ENCODE data around the gene REXO4. TPM values are rescaled to one million over a fixed set of nuclear protein-coding genes. Genes with fewer than 3 reads are reported as not detected.

The REXO4 gene
- total and polyA plus RNA-seq, 4 experiments from 2014 or later = 10.7 to 39.0 (median 32.0) TPM

DNA sequence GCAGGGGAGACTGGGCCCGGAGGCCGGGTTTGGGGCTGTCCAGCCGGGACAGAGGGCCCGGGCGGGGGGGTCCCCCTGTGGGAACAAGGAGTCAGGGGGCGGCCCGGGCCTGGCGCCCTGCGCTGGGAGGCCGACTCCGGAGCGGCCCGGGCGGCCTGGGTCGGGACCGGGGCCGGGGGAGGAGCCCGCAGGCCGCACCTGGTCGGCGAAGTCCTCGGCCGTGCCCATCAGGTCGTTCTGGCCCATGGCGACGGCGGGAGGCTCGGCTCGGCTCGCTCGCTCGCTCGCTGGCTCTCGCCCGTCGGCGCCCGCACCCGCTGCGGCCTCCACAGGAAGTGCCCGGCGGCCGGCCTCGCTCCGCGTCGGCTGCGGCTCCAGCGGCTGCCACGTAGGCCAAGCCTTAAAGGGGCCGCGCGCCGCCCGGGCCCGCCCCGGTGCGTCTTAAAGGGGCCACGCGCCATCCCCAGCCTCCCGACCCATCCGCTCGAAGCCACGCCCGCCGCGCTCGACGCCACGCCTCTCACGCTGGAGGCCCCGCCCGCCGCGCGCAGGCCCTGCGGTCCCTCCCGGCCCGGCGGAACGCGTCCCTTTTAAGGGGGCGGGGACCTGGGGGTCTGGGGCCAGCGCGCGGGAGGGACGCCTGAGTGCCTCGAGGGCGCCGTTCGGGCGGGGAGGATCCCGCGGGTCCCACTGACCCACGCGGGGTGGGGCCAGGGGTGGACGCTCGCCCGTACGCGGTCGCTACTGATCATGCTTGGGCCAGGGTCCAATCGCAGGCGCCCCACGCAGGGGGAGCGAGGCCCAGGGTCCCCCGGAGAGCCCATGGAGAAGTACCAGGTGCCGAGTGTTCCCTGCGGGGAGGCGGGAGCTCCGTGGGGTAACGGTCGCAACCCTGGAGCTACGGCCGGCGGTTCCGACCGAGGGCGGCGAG lies 41.8 kb downstream of the REXO4 start, which contains the start of the genes STKLD1 and SURF4:
TSS of gene STKLD1 (plus strand) at position 643 of the 931 bp plus-strand sequence. CDS start at position 751, 108 bp downstream.
TSS of gene SURF4 (minus strand) at position 337 of the 931 bp plus-strand sequence. CDS start at position 246, 91 bp downstream.
- Mint-ChIP-seq H3K4me1 (peaks cover 27 to 40% (median 35%) of the 10 kb centered on the region in 4 donors), H3K9me3 (no peaks in the 10 kb centered on the region), H3K36me3 (peaks cover 0 to 17% of the 10 kb centered on the region in 2 donors), H3K4me3 (peak within 1 kb of the TSS; percentile 89 to 97 (median 92)), H3K27ac (peak within 1 kb of the TSS; percentile 82 to 98 (median 96)), H3K27me3 (no peaks in the 10 kb centered on the region)
- peak; percentile 89 to 95 (median 92) for DNase-seq
- H3K4me1 ChIP-seq (ENCODE audit: insufficient read depth, low read length) = peaks cover 45% of the 10 kb centered on the region
- no peaks in the 10 kb centered on the region for H3K27me3 ChIP-seq (ENCODE audit: insufficient read depth, low read length)
- peak within 1 kb of the TSS; percentile 59 to 72 for H3K4me3 ChIP-seq (ENCODE audit: low read length in 2 of 2)
- ChIA-PET POLR2A (ENCODE audit: partially characterized antibody) (interaction anchor here (0.8 to 18.7 kb wide), 8 partner anchors 9 to 103 kb away, joined by 3 to 437 read pairs (median 4); partner anchors contain the start of genes MED22, RPL7A, SLC2A6 and SURF1), CTCF (ENCODE audit: partially characterized antibody) (interaction anchor here (0.6 to 5.5 kb wide), 4 partner anchors 18 to 190 kb away, joined by 3 to 51 read pairs (median 4); partner anchors contain the start of genes SURF1 and SURF2)
- intact Hi-C loops (cut with micrococcal nuclease) = loop anchor here (1.0 kb wide), 4 partner anchors 20 to 42 kb away; partner anchors contain the start of genes MED22, REXO4, RPL7A and SURF1
- no peaks in the 10 kb centered on the region for H3K9me3 ChIP-seq (ENCODE audit: control insufficient read depth in 1 of 2, low read length in 2 of 2)
- peak within 1 kb of the TSS; percentile 89 for H3K27ac ChIP-seq (ENCODE audit: low read depth, low read length)
- peaks cover 4% of the 10 kb centered on the region for H3K36me3 ChIP-seq (ENCODE audit: insufficient read depth, low read length)

GRCh38 chr9:133375116-133375723 lies 42.6 kb downstream of the REXO4 start:
- peaks cover 53% of the 10 kb centered on the region for H3K4me1 ChIP-seq (ENCODE audit: insufficient read depth, low read length)
- H3K9me3 ChIP-seq (ENCODE audit: control insufficient read depth in 1 of 2, low read length in 2 of 2) = no peaks in the 10 kb centered on the region
- peaks cover 4% of the 10 kb centered on the region for H3K36me3 ChIP-seq (ENCODE audit: insufficient read depth, low read length)
- no peaks in the 10 kb centered on the region for H3K27me3 ChIP-seq (ENCODE audit: insufficient read depth, low read length)
- peak overlapping the region; percentile 89 to 97 (median 92) for H3K4me3 Mint-ChIP-seq
- H3K4me1 Mint-ChIP-seq = peaks cover 34 to 48% (median 43%) of the 10 kb centered on the region in 4 donors
- ChIA-PET CTCF (ENCODE audit: partially characterized antibody) (interaction anchor here (0.6 to 5.5 kb wide), 6 partner anchors 19 to 242 kb away, joined by 3 to 52 read pairs (median 4); partner anchors contain the start of genes RPL7A, SURF1 and SURF2), POLR2A (ENCODE audit: partially characterized antibody) (interaction anchor here (0.6 to 18.7 kb wide), 4 partner anchors 12 to 35 kb away, joined by 3 to 437 read pairs (median 5); partner anchors contain the start of genes MED22, RPL7A, SURF1 and SURF2)
- H3K4me3 ChIP-seq (ENCODE audit: low read length in 2 of 2) = peak overlapping the region; percentile 59 to 72
- intact Hi-C loops (cut with micrococcal nuclease) = no loop called here
- H3K27ac ChIP-seq (ENCODE audit: low read depth, low read length) = peak overlapping the region; percentile 89
- no peaks in the 10 kb centered on the region for H3K9me3 Mint-ChIP-seq
- peak overlapping the region; percentile 82 to 98 (median 96) for H3K27ac Mint-ChIP-seq
- H3K27me3 Mint-ChIP-seq = no peaks in the 10 kb centered on the region
- DNase-seq = peak in 2 of 5 donors; percentile 20 to 44
- H3K36me3 Mint-ChIP-seq = peaks cover 0 to 23% of the 10 kb centered on the region in 2 donors

DNA sequence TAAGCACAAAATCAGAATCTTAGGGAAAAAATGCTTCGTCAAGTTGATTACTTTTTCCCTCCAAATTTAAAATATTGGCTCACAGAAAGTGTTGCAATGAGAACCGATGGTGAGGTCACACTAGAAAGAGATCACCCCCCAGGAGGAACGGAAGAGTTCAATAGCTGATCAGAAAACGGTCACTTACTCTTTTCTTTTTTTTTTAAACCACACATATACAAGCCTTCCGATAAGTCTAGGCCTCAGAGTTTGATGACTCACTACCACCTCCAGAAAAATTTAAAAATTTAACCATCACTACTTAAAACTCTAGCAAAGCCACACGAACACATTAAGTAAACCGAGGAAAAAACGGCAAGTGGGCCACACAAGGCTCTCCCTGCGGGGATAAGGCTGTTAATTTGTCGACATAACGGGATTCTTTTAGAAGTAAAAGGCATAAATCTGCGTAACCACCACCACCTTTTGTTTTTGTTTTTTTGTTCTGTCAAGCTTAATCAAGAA lies 43.1 kb downstream of the REXO4 start:
- Histone ChIP-seq H3K27ac (ENCODE audit: low read depth, low read length) (peak overlapping the region; percentile 89), H3K27me3 (ENCODE audit: insufficient read depth, low read length) (no peaks in the 10 kb centered on the region), H3K4me1 (ENCODE audit: insufficient read depth, low read length) (peaks cover 58% of the 10 kb centered on the region), H3K9me3 (ENCODE audit: control insufficient read depth in 1 of 2, low read length in 2 of 2) (no peaks in the 10 kb centered on the region), H3K4me3 (ENCODE audit: low read length in 2 of 2) (peak overlapping the region; percentile 59 to 72), H3K36me3 (ENCODE audit: insufficient read depth, low read length) (peaks cover 6% of the 10 kb centered on the region)
- Mint-ChIP-seq H3K4me1 (peaks cover 40 to 54% (median 49%) of the 10 kb centered on the region in 4 donors), H3K27me3 (no peaks in the 10 kb centered on the region), H3K4me3 (peak overlapping the region; percentile 89 to 97 (median 92)), H3K9me3 (no peaks in the 10 kb centered on the region), H3K27ac (peak overlapping the region; percentile 82 to 98 (median 96)), H3K36me3 (peaks cover 0 to 27% of the 10 kb centered on the region in 2 donors)
- intact Hi-C loops (cut with micrococcal nuclease) = no loop called here
- DNase-seq = peak; percentile 38 to 75 (median 40)
- POLR2A ChIA-PET (ENCODE audit: partially characterized antibody) = interaction anchor here (0.6 to 18.7 kb wide), 5 partner anchors 12 to 44 kb away, joined by 3 to 437 read pairs (median 3); partner anchors contain the start of genes MED22, RPL7A, SURF1 and SURF2
- CTCF ChIA-PET (ENCODE audit: partially characterized antibody) = interaction anchor here (1.0 to 5.5 kb wide), 6 partner anchors 19 to 242 kb away, joined by 3 to 52 read pairs (median 10); partner anchors contain the start of genes RPL7A, SURF1 and SURF2

GRCh38 chr9:133372144-133372543 lies 45.7 kb downstream of the REXO4 start:
- Mint-ChIP-seq H3K4me1 (peaks cover 54 to 79% (median 65%) of the 10 kb centered on the region in 4 donors), H3K9me3 (no peaks in the 10 kb centered on the region), H3K36me3 (peaks cover 4 to 39% of the 10 kb centered on the region in 2 donors), H3K27ac (peak overlapping the region; percentile 82 to 97 (median 91)), H3K4me3 (peak overlapping the region; percentile 61 to 88 (median 78)), H3K27me3 (no peaks in the 10 kb centered on the region)
- Histone ChIP-seq H3K27ac (ENCODE audit: low read depth, low read length) (peak overlapping the region; percentile 85), H3K4me1 (ENCODE audit: insufficient read depth, low read length) (peaks cover 84% of the 10 kb centered on the region), H3K27me3 (ENCODE audit: insufficient read depth, low read length) (no peaks in the 10 kb centered on the region), H3K4me3 (ENCODE audit: low read length in 2 of 2) (peak overlapping the region; percentile 41 to 43), H3K36me3 (ENCODE audit: insufficient read depth, low read length) (peaks cover 25% of the 10 kb centered on the region), H3K9me3 (ENCODE audit: control insufficient read depth in 1 of 2, low read length in 2 of 2) (no peaks in the 10 kb centered on the region)
- intact Hi-C loops (cut with micrococcal nuclease) = no loop called here
- ChIA-PET CTCF (ENCODE audit: partially characterized antibody) (interaction anchor here (1.1 to 5.5 kb wide), 11 partner anchors 10 to 191 kb away, joined by 3 to 52 read pairs (median 15); partner anchors contain the start of genes SURF1 and SURF2), POLR2A (ENCODE audit: partially characterized antibody) (interaction anchor here (0.9 to 18.7 kb wide), 8 partner anchors 10 to 329 kb away, joined by 3 to 437 read pairs (median 5); partner anchors contain the start of genes MED22, RPL7A, SURF1 and SURF2)
- DNase-seq = peak in 1 of 5 donors; percentile 23

GRCh38 chr9:133371261-133371711 lies 46.5 kb downstream of the REXO4 start:
- H3K4me3 ChIP-seq (ENCODE audit: low read length in 2 of 2) = peak overlapping the region; percentile 41 to 43
- peaks cover 33% of the 10 kb centered on the region for H3K36me3 ChIP-seq (ENCODE audit: insufficient read depth, low read length)
- Mint-ChIP-seq H3K27ac (peak overlapping the region; percentile 82 to 99 (median 96)), H3K4me1 (peaks cover 54 to 82% (median 65%) of the 10 kb centered on the region in 4 donors), H3K4me3 (peak overlapping the region; percentile 65 to 88 (median 81)), H3K36me3 (peaks cover 7 to 40% of the 10 kb centered on the region in 2 donors), H3K27me3 (no peaks in the 10 kb centered on the region), H3K9me3 (no peaks in the 10 kb centered on the region)
- peak; percentile 64 to 92 (median 71) for DNase-seq
- H3K27ac ChIP-seq (ENCODE audit: low read depth, low read length) = peak overlapping the region; percentile 85
- no peaks in the 10 kb centered on the region for H3K27me3 ChIP-seq (ENCODE audit: insufficient read depth, low read length)
- POLR2A ChIA-PET (ENCODE audit: partially characterized antibody) = interaction anchor here (0.6 to 18.7 kb wide), 15 partner anchors 9 to 341 kb away, joined by 3 to 437 read pairs (median 5); partner anchors contain the start of genes CACFD1, GTF3C5, MED22 and REXO4
- intact Hi-C loops (cut with micrococcal nuclease) = loop anchor here (1.0 kb wide), 3 partner anchors 15 to 186 kb away; partner anchors contain the start of genes MED22, RPL7A, SURF1 and SURF2
- CTCF ChIA-PET (ENCODE audit: partially characterized antibody) = interaction anchor here (0.6 to 5.5 kb wide), 17 partner anchors 9 to 349 kb away, joined by 3 to 52 read pairs (median 4); partner anchors contain the start of genes MED22, RPL7A, SURF1 and SURF2
- no peaks in the 10 kb centered on the region for H3K9me3 ChIP-seq (ENCODE audit: control insufficient read depth in 1 of 2, low read length in 2 of 2)
- H3K4me1 ChIP-seq (ENCODE audit: insufficient read depth, low read length) = peaks cover 85% of the 10 kb centered on the region
